Lung (tissue), 12 donors: ENCODE results near the gene AAMP. TPM values are rescaled to one million over a fixed set of nuclear protein-coding genes. Genes with fewer than 3 reads are reported as not detected.

Source experiments
- ATAC-seq: fragments of 200-7000 bp; cut with Tn5 transposase; one replicate; pipeline ENCODE4 v1.9.1; 2020; ENCODE audit warnings: moderate number of reproducible peaks; ENCODE audit not compliant: insufficient read depth, low FRiP score
- DNase-seq, 3 donors: peaks; one replicate each; pipeline ENCODE4 v3.0.0-alpha.2; 2013 to 2017
- H3K27ac ChIP-seq, 2 donors: one replicate each; pipeline ENCODE4 v1.5.1; 2013; ENCODE audit warnings: mild to moderate bottlenecking in 2 of 2, moderate library complexity in 2 of 2, control low read depth in 1 of 2, inconsistent platforms in 1 of 2, low read depth in 1 of 2, low read length in 1 of 2
- H3K27me3 ChIP-seq, 3 donors: one replicate each; pipeline ENCODE4 v1.5.1; 2013; ENCODE audit warnings: low read length in 2 of 3; ENCODE audit not compliant: control insufficient read depth in 3 of 3, insufficient read depth in 3 of 3
- H3K36me3 ChIP-seq, 4 donors: one replicate each; pipeline ENCODE4 v1.5.1; 2013; ENCODE audit warnings: low read length in 4 of 4, mild to moderate bottlenecking in 1 of 4, moderate library complexity in 1 of 4; ENCODE audit not compliant: control insufficient read depth in 4 of 4, insufficient read depth in 4 of 4
- H3K4me1 ChIP-seq, 5 donors: one replicate each; pipeline ENCODE4 v1.5.1; 2013; ENCODE audit warnings: low read length in 5 of 5, mild to moderate bottlenecking in 2 of 5, moderate library complexity in 1 of 5; ENCODE audit not compliant: control insufficient read depth in 5 of 5, insufficient read depth in 5 of 5
- H3K4me3 ChIP-seq: one replicate; pipeline ENCODE4 v1.5.1; 2013; ENCODE audit warnings: mild to moderate bottlenecking, control low read depth, moderate library complexity
- H3K9ac ChIP-seq, 2 donors: one replicate each; pipeline ENCODE4 v1.5.1; 2013; ENCODE audit warnings: low read length in 2 of 2, control low read depth in 1 of 2; ENCODE audit not compliant: insufficient read depth in 1 of 2
- H3K9me3 ChIP-seq, 4 donors: one replicate each; pipeline ENCODE4 v1.5.1; 2013; ENCODE audit warnings: low read length in 3 of 4, mild to moderate bottlenecking in 1 of 4, moderate library complexity in 1 of 4; ENCODE audit not compliant: control insufficient read depth in 4 of 4, insufficient read depth in 3 of 4
- WGBS, 2 donors: extraction: QIAGEN DNeasy Blood & Tissue Kit; methylation state at CpG; one replicate each; pipeline ENCODE4 v1.1.7; 2013; 5-methylcytosine and 5-hydroxymethylcytosine counted together
- polyA plus RNA-seq, 2 donors: library from polyadenylated mRNA; stranded (reverse); fragments of 200-250 nt; gene quantifications; one replicate each; pipeline ENCODE4 v1.2.1, GENCODE V29; 2013
- total RNA-seq, 2 donors: library from RNA; depleted of rRNA in 1 of 2; stranded (reverse); fragments of >200 nt in 1 of 2; gene quantifications; one replicate each; pipeline ENCODE4 v1.2.1, GENCODE V29; 2014 to 2021
- TF ChIP-seq, protein P1 (sequence below): IDR thresholded peaks from 2 replicates; pipeline ENCODE4 v1.5.1; 2012; ENCODE audit warnings: mild to moderate bottlenecking; ENCODE audit errors: control extremely low read depth, extremely low read depth
- donor health status: control.
- donor health status: control.
- donor health status: Bipolar disorder and iron deficiency.
- donor health status: healthy.
- donor health status: DM: yes; HTN: yes; CAD: no.

The AAMP gene
- total and polyA plus RNA-seq, 4 donors, result 62.0 to 193 (median 78.5) TPM

DNA sequence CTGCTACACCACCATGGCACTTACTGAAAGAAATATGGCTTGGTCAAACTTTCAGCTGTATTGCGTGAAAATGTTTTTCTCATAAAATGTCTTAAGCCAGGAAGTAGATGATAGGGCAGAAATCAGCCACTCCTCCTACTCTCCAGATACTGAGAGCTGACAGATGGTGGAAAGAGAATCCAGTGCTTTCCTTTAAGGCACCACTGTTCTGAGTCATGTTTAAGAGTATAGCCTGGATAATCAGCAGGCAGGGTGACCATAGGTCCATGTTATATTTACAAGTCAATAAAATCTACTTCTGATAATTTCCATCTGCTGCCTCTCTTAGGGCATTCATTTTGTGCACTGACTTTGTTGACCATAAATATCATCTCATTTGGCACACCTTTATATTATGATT lies 31.1 kb downstream of the AAMP start:
- TF ChIP-seq, protein P1, sequence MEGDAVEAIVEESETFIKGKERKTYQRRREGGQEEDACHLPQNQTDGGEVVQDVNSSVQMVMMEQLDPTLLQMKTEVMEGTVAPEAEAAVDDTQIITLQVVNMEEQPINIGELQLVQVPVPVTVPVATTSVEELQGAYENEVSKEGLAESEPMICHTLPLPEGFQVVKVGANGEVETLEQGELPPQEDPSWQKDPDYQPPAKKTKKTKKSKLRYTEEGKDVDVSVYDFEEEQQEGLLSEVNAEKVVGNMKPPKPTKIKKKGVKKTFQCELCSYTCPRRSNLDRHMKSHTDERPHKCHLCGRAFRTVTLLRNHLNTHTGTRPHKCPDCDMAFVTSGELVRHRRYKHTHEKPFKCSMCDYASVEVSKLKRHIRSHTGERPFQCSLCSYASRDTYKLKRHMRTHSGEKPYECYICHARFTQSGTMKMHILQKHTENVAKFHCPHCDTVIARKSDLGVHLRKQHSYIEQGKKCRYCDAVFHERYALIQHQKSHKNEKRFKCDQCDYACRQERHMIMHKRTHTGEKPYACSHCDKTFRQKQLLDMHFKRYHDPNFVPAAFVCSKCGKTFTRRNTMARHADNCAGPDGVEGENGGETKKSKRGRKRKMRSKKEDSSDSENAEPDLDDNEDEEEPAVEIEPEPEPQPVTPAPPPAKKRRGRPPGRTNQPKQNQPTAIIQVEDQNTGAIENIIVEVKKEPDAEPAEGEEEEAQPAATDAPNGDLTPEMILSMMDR, result no peak
- DNase-seq (no peak), ATAC-seq (no peak)
- no peak overlapping the region for H3K9ac ChIP-seq
- no peak overlapping the region for H3K27ac ChIP-seq
- no peak overlapping the region for H3K4me3 ChIP-seq
- no peaks in the 10 kb centered on the region for H3K27me3 ChIP-seq
- peaks cover 31 to 41% (median 40%) of the 10 kb centered on the region in 4 donors for H3K36me3 ChIP-seq
- 92 to 94% methylated on average over 1 of the region's 1 CpG for WGBS, 2 donors
- peaks cover 0 to 12% (median 2%) of the 10 kb centered on the region in 5 donors for H3K4me1 ChIP-seq
- H3K9me3 ChIP-seq, result no peaks in the 10 kb centered on the region

DNA sequence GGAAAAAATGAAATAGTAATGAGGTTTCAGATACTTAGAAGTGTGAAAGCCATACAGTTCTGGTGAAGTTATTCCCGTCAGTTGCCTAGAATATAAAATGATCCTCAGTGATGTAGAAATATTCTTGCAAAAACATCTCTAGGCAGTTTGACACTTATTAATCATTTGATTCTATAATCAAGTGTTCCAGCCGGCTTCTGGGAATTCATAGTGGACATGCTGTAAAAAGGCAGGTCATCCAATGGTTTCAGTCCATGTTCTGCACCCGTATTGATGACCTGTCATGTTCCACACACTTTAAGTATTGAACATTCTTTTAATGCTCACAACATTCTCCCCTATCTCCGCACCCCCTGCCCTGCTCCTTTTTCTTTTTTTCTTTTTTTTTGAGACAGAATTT lies 33.1 kb downstream of the AAMP start:
- ATAC-seq (no peak), DNase-seq (no peak)
- Histone ChIP-seq H3K9me3 (no peaks in the 10 kb centered on the region), H3K27me3 (no peaks in the 10 kb centered on the region), H3K27ac (no peak overlapping the region), H3K36me3 (peaks cover 31 to 44% (median 40%) of the 10 kb centered on the region in 4 donors), H3K4me1 (peaks cover 0 to 7% (median 2%) of the 10 kb centered on the region in 5 donors), H3K4me3 (no peak overlapping the region), H3K9ac (no peak overlapping the region)
- TF ChIP-seq, protein P1, result no peak
- WGBS, 2 donors, result 89 to 94% methylated on average over 4 of the region's 4 CpGs

DNA sequence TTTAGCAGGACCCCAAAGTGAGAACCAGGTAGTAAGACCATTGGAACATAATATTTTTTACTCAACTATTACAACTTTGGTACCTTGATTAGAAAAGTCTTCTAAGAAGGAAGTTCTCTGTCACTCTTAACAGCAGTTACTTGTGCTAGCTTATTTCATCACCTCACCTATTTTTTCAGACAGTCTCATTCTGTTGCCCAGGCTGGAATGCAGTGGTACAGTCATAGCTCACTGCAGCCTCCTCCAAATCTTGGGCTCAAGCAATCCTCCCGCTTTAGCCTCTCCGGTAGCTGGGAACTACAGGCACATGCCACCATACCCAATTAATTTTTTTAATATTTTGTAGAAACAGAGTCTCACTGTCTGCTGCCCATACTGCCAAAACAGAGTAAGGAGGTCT lies 34.9 kb downstream of the AAMP start:
- no peak overlapping the region for H3K27ac ChIP-seq
- no peak for ATAC-seq
- 97 to 100% methylated on average over 2 of the region's 2 CpGs for WGBS, 2 donors

More for the DNA sequence above, 34.9 kb downstream of the AAMP start:
- Histone ChIP-seq H3K9me3 (no peaks in the 10 kb centered on the region), H3K9ac (no peak overlapping the region), H3K27me3 (no peaks in the 10 kb centered on the region), H3K36me3 (peaks cover 38 to 52% (median 43%) of the 10 kb centered on the region in 4 donors), H3K4me1 (peaks cover 0 to 8% (median 6%) of the 10 kb centered on the region in 5 donors), H3K4me3 (no peak overlapping the region)
- no peak for DNase-seq
- TF ChIP-seq, protein P1, result no peak
